Spleen (tissue), 11 donors: ENCODE results near the gene MARCHF4. TPM values are rescaled to one million over a fixed set of nuclear protein-coding genes. Genes with fewer than 3 reads are reported as not detected.

Experiments
- DNase-seq: peaks from one replicate; pipeline ENCODE4 v3.0.0-alpha.2; 2020
- H3K27ac ChIP-seq, 8 donors: fragments of 200-600 bp; sonication (generic) in 7 of 8; 1 replicate in 4 of 8; 2 replicates in 4 of 8; pipeline versions ENCODE4 v1.5.0 to v1.8.0; 2016 to 2021; ENCODE audit warnings: inconsistent platforms in 4 of 8, mild to moderate bottlenecking in 4 of 8, moderate library complexity in 1 of 8
- H3K27me3 ChIP-seq, 7 donors: fragments of 200-600 bp; sonication (generic) in 6 of 7; replicated peaks in 1 of 7; 1 replicate in 4 of 7; 2 replicates in 3 of 7; pipeline versions ENCODE4 v1.5.0 to v1.8.0; 2016 to 2021; ENCODE audit warnings: inconsistent platforms in 3 of 7, mild to moderate bottlenecking in 1 of 7
- H3K36me3 ChIP-seq, 6 donors: fragments of 200-600 bp; sonication (generic) in 5 of 6; 1 replicate in 4 of 6; 2 replicates in 2 of 6; pipeline versions ENCODE4 v1.5.0 to v1.8.0; 2016 to 2021; ENCODE audit warnings: inconsistent platforms in 2 of 6
- H3K4me1 ChIP-seq, 6 donors: fragments of 200-600 bp; sonication (generic) in 5 of 6; 1 replicate in 3 of 6; 2 replicates in 3 of 6; pipeline versions ENCODE4 v1.5.0 to v1.8.0; 2016 to 2021; ENCODE audit warnings: inconsistent platforms in 3 of 6
- H3K4me3 ChIP-seq, 8 donors: fragments of 200-600 bp; sonication (generic) in 7 of 8; 1 replicate in 4 of 8; 2 replicates in 4 of 8; pipeline versions ENCODE4 v1.5.0 to v1.8.0; 2016 to 2021; ENCODE audit warnings: inconsistent platforms in 4 of 8, mild to moderate bottlenecking in 4 of 8, moderate library complexity in 2 of 8
- H3K9me3 ChIP-seq, 8 donors: fragments of 200-600 bp; sonication (generic) in 7 of 8; 1 replicate in 4 of 8; 2 replicates in 4 of 8; pipeline versions ENCODE4 v1.5.0 to v1.8.0; 2016 to 2021; ENCODE audit warnings: inconsistent platforms in 4 of 8
- POLR2A ChIP-seq, 3 donors: fragments of 450-650 bp; IDR thresholded peaks; one replicate each; pipeline ENCODE4 v1.5.1; 2017; ENCODE audit warnings: antibody characterized with exemption in 3 of 3, mild to moderate bottlenecking in 1 of 3
- POLR2AphosphoS5 ChIP-seq, 3 donors: sonication (generic); formaldehyde crosslinking; IDR thresholded peaks; one replicate each; pipeline ENCODE4 v1.5.1; 2017; ENCODE audit warnings: antibody characterized with exemption in 3 of 3
- WGBS, 5 donors: extraction: QIAGEN DNeasy Blood & Tissue Kit in 3 of 5; methylation state at CpG; one replicate each; pipeline versions ENCODE4 v1.1.5 to v1.1.7; 2013 to 2018; 5-methylcytosine and 5-hydroxymethylcytosine counted together
- intact Hi-C: fragments of 100-400 bp; cut with DNase I; formaldehyde crosslinking; loops from one replicate; pipeline ENCODE4 v1.15.0; 2023; ENCODE audit warnings: low total_unique reads
- polyA plus RNA-seq, 3 donors: library from polyadenylated mRNA; stranded (reverse); fragments of 200-250 nt; gene quantifications; one replicate each; pipeline ENCODE4 v1.2.1, GENCODE V29; 2013
- total RNA-seq, 7 donors: library from RNA; depleted of rRNA in 3 of 7; stranded (reverse); fragments of >200 nt in 3 of 7; fragmentation: NEBNext Ultra II Directional in 4 of 7; extraction: Animal tissue kit (Norgen Biotek cat#: 25700) in 4 of 7; gene quantifications; one replicate each; pipeline versions ENCODE4 v1.1.0 to v1.2.1, GENCODE V29; 2016 to 2021
- TF ChIP-seq, protein P1 (sequence below), 11 experiments: fragments of 200-600 bp in 7 of 11; fragments of 450-650 bp in 4 of 11; sonication (generic) in 4 of 11; IDR thresholded peaks in 8 of 11; conservative IDR thresholded peaks in 3 of 11; 1 replicate in 7 of 11; 2 replicates in 4 of 11; pipeline versions ENCODE4 v1.4.0 to v1.8.0; 2016 to 2021; ENCODE audit warnings: antibody characterized with exemption in 11 of 11, inconsistent platforms in 4 of 11, mild to moderate bottlenecking in 1 of 11
- donor health status: healthy with polysubstance abuse.
- donor health status: DM: no; HTN: no; CAD: no; lungs with moderate emphysema.
- donor health status: DM: no; HTN: no; CAD: no.
- donor health status: Bipolar disorder and iron deficiency.
- donor health status: healthy.
- donor health status: DM: no; HTN: no; CAD: no.
- donor health status: DM: yes; HTN: yes; CAD: no.

The MARCHF4 gene
- total and polyA plus RNA-seq, 10 donors = not detected

DNA sequence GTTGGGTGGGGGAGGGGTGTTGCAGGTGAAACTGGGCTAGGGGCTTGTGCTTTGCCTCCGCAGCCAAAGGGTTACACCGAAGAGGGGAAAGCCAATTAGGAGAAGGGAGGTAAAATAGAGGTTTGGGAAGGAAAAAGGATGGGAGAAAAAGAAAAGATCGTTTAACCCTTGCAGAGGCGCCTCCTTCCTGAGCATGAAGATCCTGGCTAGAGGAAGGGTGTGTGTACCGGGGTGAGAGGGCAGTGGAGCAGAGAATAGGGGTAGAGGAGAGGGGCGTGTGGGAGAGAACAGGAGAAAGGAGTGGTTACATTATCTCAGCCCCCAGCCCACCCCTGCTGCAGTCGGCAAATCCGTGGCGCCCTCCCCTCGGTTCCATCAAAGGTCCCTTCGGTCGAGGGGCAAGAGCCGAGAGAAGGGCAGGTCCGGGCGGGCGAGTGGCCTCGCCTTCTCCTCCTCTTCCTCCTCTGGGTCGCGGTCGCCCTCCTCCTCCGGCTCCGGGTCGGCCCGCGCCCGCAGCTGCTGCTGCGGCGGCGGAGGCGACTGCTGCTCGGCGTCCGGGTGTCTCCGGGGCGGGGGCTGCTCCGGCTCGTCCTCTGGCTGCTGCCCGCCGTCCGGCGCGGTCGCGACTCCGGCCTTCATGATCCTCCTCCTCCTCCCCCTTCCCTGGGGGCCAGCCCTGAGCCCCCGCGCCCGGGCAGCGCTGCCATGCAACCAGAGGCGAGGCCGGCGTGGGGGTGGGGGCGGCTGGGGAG lies 1.1 kb downstream of the MARCHF4 start:
- peaks cover 8 to 18% (median 17%) of the 10 kb centered on the region in 6 donors for H3K4me1 ChIP-seq
- TF ChIP-seq POLR2A (IDR thresholded peaks at IDR 0.05) (no peak), POLR2AphosphoS5 (IDR thresholded peaks at IDR 0.05) (no peak)
- peaks cover 0 to 96% (median 46%) of the 10 kb centered on the region in 7 donors for H3K27me3 ChIP-seq
- intact Hi-C loops = no loop called here
- no peak for DNase-seq
- peak overlapping the region in 3 of 8 donors; percentile 14 to 50 (median 15) for H3K4me3 ChIP-seq
- no peaks in the 10 kb centered on the region for H3K36me3 ChIP-seq
- 2 to 4% (median 2%) methylated on average over 34 to 53 of the region's 53 CpGs for WGBS, 5 donors
- H3K9me3 ChIP-seq = no peaks in the 10 kb centered on the region
- H3K27ac ChIP-seq = no peak overlapping the region

DNA sequence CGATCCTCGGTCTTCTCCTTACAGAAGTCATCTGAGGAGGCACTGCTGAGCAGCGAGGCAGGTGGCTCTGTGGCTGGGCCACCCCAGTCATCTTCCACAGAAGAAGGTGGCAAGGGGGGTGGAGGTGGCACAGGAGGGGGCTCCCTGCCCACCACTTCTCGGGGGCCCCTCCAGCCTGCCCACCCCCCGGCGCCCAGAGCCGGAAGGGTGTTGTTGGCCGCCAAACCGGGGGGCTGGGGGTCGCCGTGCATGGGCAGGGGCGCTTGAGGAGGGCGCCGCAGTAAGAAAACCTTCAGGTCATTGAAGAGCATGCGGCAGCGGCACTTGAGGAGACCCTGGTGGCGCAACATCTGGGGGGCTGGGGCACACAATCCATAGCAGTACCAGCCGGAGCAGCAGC lies 2.5 kb downstream of the MARCHF4 start:
- intact Hi-C loops = no loop called here
- TF ChIP-seq, protein P1, sequence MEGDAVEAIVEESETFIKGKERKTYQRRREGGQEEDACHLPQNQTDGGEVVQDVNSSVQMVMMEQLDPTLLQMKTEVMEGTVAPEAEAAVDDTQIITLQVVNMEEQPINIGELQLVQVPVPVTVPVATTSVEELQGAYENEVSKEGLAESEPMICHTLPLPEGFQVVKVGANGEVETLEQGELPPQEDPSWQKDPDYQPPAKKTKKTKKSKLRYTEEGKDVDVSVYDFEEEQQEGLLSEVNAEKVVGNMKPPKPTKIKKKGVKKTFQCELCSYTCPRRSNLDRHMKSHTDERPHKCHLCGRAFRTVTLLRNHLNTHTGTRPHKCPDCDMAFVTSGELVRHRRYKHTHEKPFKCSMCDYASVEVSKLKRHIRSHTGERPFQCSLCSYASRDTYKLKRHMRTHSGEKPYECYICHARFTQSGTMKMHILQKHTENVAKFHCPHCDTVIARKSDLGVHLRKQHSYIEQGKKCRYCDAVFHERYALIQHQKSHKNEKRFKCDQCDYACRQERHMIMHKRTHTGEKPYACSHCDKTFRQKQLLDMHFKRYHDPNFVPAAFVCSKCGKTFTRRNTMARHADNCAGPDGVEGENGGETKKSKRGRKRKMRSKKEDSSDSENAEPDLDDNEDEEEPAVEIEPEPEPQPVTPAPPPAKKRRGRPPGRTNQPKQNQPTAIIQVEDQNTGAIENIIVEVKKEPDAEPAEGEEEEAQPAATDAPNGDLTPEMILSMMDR (IDR thresholded peaks at IDR 0.05 in 8 of 11, conservative IDR thresholded peaks at IDR 0.05 in 3 of 11) = no peak
- TF ChIP-seq POLR2A (IDR thresholded peaks at IDR 0.05) (no peak), POLR2AphosphoS5 (IDR thresholded peaks at IDR 0.05) (no peak)
- no peak for DNase-seq
- no peak overlapping the region for H3K27ac ChIP-seq
- peaks cover 8 to 18% (median 17%) of the 10 kb centered on the region in 6 donors for H3K4me1 ChIP-seq
- no peak overlapping the region for H3K4me3 ChIP-seq
- no peaks in the 10 kb centered on the region for H3K9me3 ChIP-seq
- no peaks in the 10 kb centered on the region for H3K36me3 ChIP-seq
- 76 to 87% (median 81%) methylated on average over 12 to 18 of the region's 18 CpGs for WGBS, 5 donors
- H3K27me3 ChIP-seq = peaks cover 0 to 98% (median 46%) of the 10 kb centered on the region in 7 donors

DNA sequence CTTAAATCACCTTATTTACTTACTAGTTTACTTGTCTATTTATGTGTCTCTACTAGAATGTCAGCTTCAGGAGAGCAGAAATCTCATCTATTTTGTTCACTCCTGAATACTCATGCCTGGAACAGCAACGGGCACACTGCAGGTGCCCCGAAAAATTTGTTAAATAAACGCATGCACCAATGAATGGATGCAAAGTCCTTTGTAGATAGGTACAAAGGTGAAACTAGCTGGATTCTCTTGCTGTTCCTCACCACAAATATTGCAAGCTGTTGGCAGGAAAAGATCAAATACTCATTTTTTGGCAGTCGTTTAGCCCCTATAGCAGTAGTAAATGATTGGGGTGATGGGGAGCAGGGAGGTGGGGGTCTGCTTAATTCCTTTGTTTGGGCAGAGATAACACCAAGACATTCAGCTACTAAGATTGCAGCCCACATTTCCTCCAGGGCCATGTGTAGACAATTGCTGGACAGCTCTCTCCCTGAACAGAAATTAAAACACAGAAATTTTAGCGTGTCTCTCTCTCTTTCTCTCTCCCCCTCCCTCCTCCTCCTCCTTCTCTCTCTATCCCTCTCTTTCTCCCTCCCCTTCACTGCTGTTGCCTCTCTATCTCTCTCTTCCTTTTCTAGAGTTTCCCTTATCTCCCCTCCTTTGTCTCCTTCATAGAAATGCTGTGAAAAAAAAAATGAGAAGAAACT lies 5.4 kb downstream of the MARCHF4 start:
- intact Hi-C loops = no loop called here
- H3K27ac ChIP-seq = no peak overlapping the region
- TF ChIP-seq, protein P1 (IDR thresholded peaks at IDR 0.05 in 8 of 11, conservative IDR thresholded peaks at IDR 0.05 in 3 of 11) = no peak
- TF ChIP-seq POLR2A (IDR thresholded peaks at IDR 0.05) = no peak
- TF ChIP-seq POLR2AphosphoS5 (IDR thresholded peaks at IDR 0.05) = no peak
- H3K27me3 ChIP-seq = peaks cover 0 to 73% (median 34%) of the 10 kb centered on the region in 7 donors
- WGBS, 5 donors = 57 to 67% (median 61%) methylated on average over 5 of the region's 5 CpGs
- H3K36me3 ChIP-seq = no peaks in the 10 kb centered on the region
- DNase-seq = no peak
- H3K4me1 ChIP-seq = peaks cover 7 to 12% (median 10%) of the 10 kb centered on the region in 6 donors
- H3K9me3 ChIP-seq = no peaks in the 10 kb centered on the region
- no peak overlapping the region for H3K4me3 ChIP-seq

DNA sequence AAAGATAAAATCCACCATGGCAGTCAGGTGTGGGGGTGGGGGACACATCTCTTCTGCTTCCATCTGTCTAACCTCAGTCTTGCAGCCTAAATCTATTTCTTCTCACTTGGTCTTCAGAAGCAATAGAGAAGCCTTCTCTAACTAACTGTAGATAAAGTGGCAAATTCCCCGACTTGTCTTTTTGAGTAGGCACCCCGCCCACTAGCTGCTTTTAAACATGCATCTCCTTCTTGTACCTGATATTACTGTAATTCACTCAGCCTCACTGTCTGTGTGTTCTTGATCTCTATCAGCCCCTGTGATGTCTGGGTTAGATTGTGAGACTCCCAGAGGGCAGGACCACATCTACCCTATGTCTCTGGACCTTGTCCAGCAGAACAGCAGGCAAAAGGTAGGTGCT lies 6.8 kb downstream of the MARCHF4 start:
- Histone ChIP-seq H3K4me3 (no peak overlapping the region), H3K27me3 (peaks cover 0 to 59% (median 20%) of the 10 kb centered on the region in 7 donors), H3K9me3 (no peaks in the 10 kb centered on the region), H3K36me3 (no peaks in the 10 kb centered on the region), H3K27ac (no peak overlapping the region), H3K4me1 (no peaks in the 10 kb centered on the region)
- no peak for DNase-seq
- 86 to 95% (median 89%) methylated on average over 2 of the region's 2 CpGs for WGBS, 5 donors
- TF ChIP-seq POLR2A (IDR thresholded peaks at IDR 0.05) = no peak
- no peak for TF ChIP-seq POLR2AphosphoS5 (IDR thresholded peaks at IDR 0.05)
- TF ChIP-seq, protein P1 (IDR thresholded peaks at IDR 0.05 in 8 of 11, conservative IDR thresholded peaks at IDR 0.05 in 3 of 11) = no peak
- intact Hi-C loops = no loop called here
